ENCODE measurements around the gene TOM1. TPM values are rescaled to one million over a fixed set of nuclear protein-coding genes. Genes with fewer than 3 reads are reported as not detected.

TOM1 gene
- total RNA-seq, 1 donor from 2014 or later = 61.5 TPM

DNA sequence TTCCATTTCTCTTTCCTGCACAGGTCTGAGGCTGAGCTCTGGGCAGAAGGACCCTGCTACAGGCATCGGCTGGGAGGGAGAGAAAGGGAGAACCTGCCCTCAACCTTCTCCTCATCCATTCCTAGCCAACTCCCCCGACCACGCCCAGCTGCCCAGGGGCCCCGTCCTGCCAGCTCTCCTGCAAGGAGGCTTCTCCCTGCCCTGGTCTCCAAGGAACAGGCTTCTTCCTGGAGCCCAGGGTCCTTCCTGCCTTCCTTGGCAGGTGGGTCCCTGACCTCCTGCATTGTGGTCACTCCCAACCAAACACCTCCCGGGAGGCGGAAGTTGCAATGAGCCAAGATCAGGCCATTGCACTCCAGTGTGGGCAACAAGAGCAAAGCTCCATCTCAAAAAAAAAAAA, 68.7 kb downstream of the TOM1 start:
- H3K36me3 ChIP-seq (ENCODE audit: control insufficient read depth, insufficient read depth, low read length) = no peaks in the 10 kb centered on the region
- no peak for DNase-seq (ENCODE audit: low read depth)
- H3K27me3 ChIP-seq (ENCODE audit: control insufficient read depth, insufficient read depth, low read length) = no peaks in the 10 kb centered on the region
- H3K4me3 ChIP-seq (ENCODE audit: low read depth, low read length) = no peak overlapping the region
- TF ChIP-seq, protein P1, sequence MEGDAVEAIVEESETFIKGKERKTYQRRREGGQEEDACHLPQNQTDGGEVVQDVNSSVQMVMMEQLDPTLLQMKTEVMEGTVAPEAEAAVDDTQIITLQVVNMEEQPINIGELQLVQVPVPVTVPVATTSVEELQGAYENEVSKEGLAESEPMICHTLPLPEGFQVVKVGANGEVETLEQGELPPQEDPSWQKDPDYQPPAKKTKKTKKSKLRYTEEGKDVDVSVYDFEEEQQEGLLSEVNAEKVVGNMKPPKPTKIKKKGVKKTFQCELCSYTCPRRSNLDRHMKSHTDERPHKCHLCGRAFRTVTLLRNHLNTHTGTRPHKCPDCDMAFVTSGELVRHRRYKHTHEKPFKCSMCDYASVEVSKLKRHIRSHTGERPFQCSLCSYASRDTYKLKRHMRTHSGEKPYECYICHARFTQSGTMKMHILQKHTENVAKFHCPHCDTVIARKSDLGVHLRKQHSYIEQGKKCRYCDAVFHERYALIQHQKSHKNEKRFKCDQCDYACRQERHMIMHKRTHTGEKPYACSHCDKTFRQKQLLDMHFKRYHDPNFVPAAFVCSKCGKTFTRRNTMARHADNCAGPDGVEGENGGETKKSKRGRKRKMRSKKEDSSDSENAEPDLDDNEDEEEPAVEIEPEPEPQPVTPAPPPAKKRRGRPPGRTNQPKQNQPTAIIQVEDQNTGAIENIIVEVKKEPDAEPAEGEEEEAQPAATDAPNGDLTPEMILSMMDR (IDR thresholded peaks at IDR 0.05; ENCODE audit: insufficient read depth, low read length, poor library complexity, severe bottlenecking) = no peak

DNA sequence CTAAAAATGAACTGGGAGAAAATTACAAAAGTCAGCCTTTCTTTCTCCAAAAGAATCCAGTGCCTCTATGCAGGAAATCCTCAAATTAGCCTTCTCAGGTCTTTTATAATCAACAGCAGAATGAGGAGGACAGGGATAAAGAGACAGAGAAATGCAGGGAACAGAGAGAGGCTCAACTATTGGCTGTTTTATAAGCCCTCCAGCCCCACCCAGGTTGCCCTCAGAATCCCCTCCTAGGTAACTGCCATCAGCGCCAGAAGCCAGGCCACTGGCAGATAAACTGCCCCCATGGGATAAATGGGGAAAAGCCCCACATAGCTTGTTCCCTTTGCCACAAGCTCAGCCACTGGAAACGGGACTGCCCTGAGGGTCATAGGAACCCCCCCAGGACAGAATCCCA, 70.3 kb downstream of the TOM1 start:
- no peaks in the 10 kb centered on the region for H3K36me3 ChIP-seq (ENCODE audit: control insufficient read depth, insufficient read depth, low read length)
- H3K27me3 ChIP-seq (ENCODE audit: control insufficient read depth, insufficient read depth, low read length) = no peaks in the 10 kb centered on the region
- TF ChIP-seq, protein P1 (IDR thresholded peaks at IDR 0.05; ENCODE audit: insufficient read depth, low read length, poor library complexity, severe bottlenecking) = no peak

DNA sequence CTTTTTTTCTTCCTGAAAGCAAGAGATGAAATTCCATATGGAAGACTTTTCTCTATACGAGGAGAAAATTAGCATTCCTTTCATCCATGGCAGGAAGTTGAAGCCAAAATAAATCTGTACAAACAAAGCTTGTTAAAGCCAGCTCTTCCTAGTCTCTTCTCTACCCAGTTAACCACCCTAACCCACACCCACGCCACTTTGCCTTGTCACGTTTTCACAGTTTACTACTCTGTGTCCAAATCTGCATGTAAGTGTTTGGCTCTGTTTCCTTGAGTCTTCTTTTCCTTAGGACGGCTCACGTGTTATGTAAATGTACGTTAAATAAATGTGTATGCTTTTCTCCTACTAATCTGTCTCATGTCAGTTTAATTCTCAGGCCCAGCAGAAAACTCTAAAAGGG, 74.1 kb downstream of the TOM1 start:
- Histone ChIP-seq H3K36me3 (ENCODE audit: control insufficient read depth, insufficient read depth, low read length) (no peaks in the 10 kb centered on the region), H3K27me3 (ENCODE audit: control insufficient read depth, insufficient read depth, low read length) (no peaks in the 10 kb centered on the region)
- TF ChIP-seq, protein P1 (IDR thresholded peaks at IDR 0.05; ENCODE audit: insufficient read depth, low read length, poor library complexity, severe bottlenecking) = no peak

More for the DNA sequence above, 70.3 kb downstream of the TOM1 start:
- no peak overlapping the region for H3K4me3 ChIP-seq (ENCODE audit: low read depth, low read length)
- no peak for DNase-seq (ENCODE audit: low read depth)

DNA sequence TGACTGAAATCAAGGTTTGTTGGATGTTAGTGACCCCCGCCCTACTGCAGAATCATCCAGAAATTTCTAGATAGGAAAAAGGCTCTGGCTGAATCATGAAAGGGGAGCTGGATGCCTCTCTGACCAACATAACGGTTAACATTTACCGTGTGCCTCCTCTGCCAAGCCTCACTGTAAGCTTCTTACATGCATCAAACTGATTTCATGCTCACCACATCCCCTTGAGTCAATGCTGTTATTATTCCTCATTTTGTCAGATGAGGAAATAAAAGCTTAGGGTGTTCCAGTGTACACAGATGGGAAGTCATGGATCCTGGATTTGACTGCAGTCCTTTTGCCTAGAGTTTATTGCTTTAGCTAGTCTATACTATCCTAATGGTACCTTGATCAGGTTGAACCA, 75.3 kb downstream of the TOM1 start:
- Histone ChIP-seq H3K4me3 (ENCODE audit: low read depth, low read length) (no peak overlapping the region), H3K36me3 (ENCODE audit: control insufficient read depth, insufficient read depth, low read length) (no peaks in the 10 kb centered on the region), H3K27me3 (ENCODE audit: control insufficient read depth, insufficient read depth, low read length) (no peaks in the 10 kb centered on the region)
- no peak for DNase-seq (ENCODE audit: low read depth)
- TF ChIP-seq, protein P1 (IDR thresholded peaks at IDR 0.05; ENCODE audit: insufficient read depth, low read length, poor library complexity, severe bottlenecking) = no peak

More for the DNA sequence above, 74.1 kb downstream of the TOM1 start:
- no peak overlapping the region for H3K4me3 ChIP-seq (ENCODE audit: low read depth, low read length)
- DNase-seq (ENCODE audit: low read depth) = no peak

DNA sequence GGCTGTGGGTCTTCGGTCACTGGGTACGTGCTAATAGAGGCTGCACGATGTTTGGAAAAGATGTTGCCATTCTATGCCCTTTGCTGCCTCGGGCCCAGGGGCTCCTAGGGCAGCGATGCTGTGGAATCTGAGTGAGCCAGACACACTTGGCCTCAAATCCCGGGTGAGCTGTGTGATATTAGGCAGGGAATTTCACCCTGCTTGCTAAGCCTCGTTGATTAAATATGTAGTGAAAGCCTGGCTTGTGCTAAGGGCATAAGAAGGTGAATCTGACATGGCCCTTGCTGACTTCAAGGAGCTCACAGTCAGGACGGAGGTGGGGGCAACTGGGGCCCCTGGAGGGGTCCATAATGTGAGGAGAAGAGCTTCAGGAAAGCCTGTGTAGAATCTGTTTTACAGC, 75.8 kb downstream of the TOM1 start:
- no peak overlapping the region for H3K4me3 ChIP-seq (ENCODE audit: low read depth, low read length)
- DNase-seq (ENCODE audit: low read depth) = no peak
- TF ChIP-seq, protein P1 (IDR thresholded peaks at IDR 0.05; ENCODE audit: insufficient read depth, low read length, poor library complexity, severe bottlenecking) = no peak
- H3K36me3 ChIP-seq (ENCODE audit: control insufficient read depth, insufficient read depth, low read length) = no peaks in the 10 kb centered on the region
- H3K27me3 ChIP-seq (ENCODE audit: control insufficient read depth, insufficient read depth, low read length) = no peaks in the 10 kb centered on the region

DNA sequence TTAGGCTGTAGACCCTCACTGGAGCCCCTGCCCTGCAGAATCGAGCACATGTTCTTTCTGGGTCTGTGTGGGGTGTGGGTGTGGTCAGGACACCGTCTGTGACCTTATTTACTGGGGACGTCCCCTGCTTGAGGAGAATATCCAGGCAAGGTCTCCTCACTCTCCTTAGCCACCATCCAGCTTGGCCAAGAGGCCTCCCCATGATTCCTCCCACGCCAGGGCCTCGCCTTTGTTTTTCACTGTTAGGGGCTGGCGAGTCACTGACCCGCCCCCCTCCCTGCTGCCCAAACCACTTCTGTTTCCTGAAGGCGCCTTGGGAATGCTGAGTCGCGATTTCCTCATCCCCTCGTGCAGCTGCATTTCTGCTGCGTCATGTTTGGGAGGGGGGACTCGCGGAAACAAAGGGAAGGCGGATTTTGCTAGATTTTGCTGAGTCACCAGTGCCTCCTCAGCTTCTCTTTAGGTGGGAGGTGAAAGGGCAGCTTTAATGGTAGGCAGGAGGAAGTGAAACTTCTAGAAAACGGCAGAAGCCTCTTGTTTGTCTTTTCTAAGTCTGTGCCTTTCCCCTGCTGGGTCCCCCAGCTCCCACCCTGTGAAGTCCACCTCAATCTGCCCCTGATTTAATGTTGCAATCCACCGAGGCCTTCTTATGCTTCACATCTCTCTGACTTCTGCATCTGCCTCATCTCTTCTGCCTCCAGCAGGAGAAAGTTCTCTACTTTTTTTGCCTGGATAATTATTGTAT, 77.2 kb downstream of the TOM1 start:
- H3K36me3 ChIP-seq (ENCODE audit: control insufficient read depth, insufficient read depth, low read length) = no peaks in the 10 kb centered on the region
- DNase-seq (ENCODE audit: low read depth) = peak; percentile 95
- no peak overlapping the region for H3K4me3 ChIP-seq (ENCODE audit: low read depth, low read length)
- TF ChIP-seq, protein P1 (IDR thresholded peaks at IDR 0.05; ENCODE audit: insufficient read depth, low read length, poor library complexity, severe bottlenecking) = no peak
- no peaks in the 10 kb centered on the region for H3K27me3 ChIP-seq (ENCODE audit: control insufficient read depth, insufficient read depth, low read length)

Data from kidney epithelial cell (primary cell).